Non-pigmented ciliary epithelial cell (primary cell): ENCODE measurements around the gene CATSPER3.

Experiments
- DNase-seq: peaks from one replicate; pipeline ENCODE4 v3.0.0-alpha.2; 2010; ENCODE audit warnings: low read depth

Gene CATSPER3

GRCh38 chr5:135041145-135041587, 73.5 kb downstream of the CATSPER3 start:
- no peak for DNase-seq

- DNase-seq, result no peak
Observed at GRCh38 chr5:135041726-135042125, 74.0 kb downstream of the CATSPER3 start.

- DNase-seq, result no peak
Observed at GRCh38 chr5:135042595-135042994, 74.9 kb downstream of the CATSPER3 start.

GRCh38 chr5:135045488-135045887, 77.8 kb downstream of the CATSPER3 start:
- no peak for DNase-seq

GRCh38 chr5:135046661-135047346, 79.1 kb downstream of the CATSPER3 start:
- no peak for DNase-seq

- no peak for DNase-seq
Observed at GRCh38 chr5:135047347-135047695, 79.6 kb downstream of the CATSPER3 start.

GRCh38 chr5:135048286-135048685, 80.6 kb downstream of the CATSPER3 start:
- no peak for DNase-seq

GRCh38 chr5:135048930-135049329, 81.2 kb downstream of the CATSPER3 start:
- no peak for DNase-seq

GRCh38 chr5:135050244-135050767, 82.6 kb downstream of the CATSPER3 start:
- DNase-seq, result no peak

- no peak for DNase-seq
Observed at GRCh38 chr5:135051399-135051798, 83.7 kb downstream of the CATSPER3 start.

- DNase-seq, result no peak
Observed at GRCh38 chr5:135051872-135052271, 84.2 kb downstream of the CATSPER3 start.

GRCh38 chr5:135052511-135053145, 84.9 kb downstream of the CATSPER3 start:
- DNase-seq, result no peak

GRCh38 chr5:135053278-135053677, 85.6 kb downstream of the CATSPER3 start:
- DNase-seq, result no peak

GRCh38 chr5:135053989-135054388, 86.3 kb downstream of the CATSPER3 start:
- DNase-seq, result no peak

- no peak for DNase-seq
Observed at GRCh38 chr5:135054546-135054945, 86.8 kb downstream of the CATSPER3 start.

- DNase-seq, result no peak
Observed at GRCh38 chr5:135055396-135055795, 87.7 kb downstream of the CATSPER3 start.

- DNase-seq, result no peak
Observed at GRCh38 chr5:135056316-135057030, 88.8 kb downstream of the CATSPER3 start.

GRCh38 chr5:135057233-135057632, 89.5 kb downstream of the CATSPER3 start:
- DNase-seq, result no peak

GRCh38 chr5:135058331-135058732, 90.6 kb downstream of the CATSPER3 start:
- DNase-seq, result no peak

- DNase-seq, result no peak
Observed at GRCh38 chr5:135059000-135059923, 91.6 kb downstream of the CATSPER3 start.

GRCh38 chr5:135060021-135060420, 92.3 kb downstream of the CATSPER3 start:
- DNase-seq, result no peak

- no peak for DNase-seq
Observed at GRCh38 chr5:135061001-135061400, 93.3 kb downstream of the CATSPER3 start.
